Spleen (tissue), 11 donors: Measurements from ENCODE around the gene PHLDB1. TPM values are rescaled to one million over a fixed set of nuclear protein-coding genes. Genes with fewer than 3 reads are reported as not detected.

Experiments
- DNase-seq: peaks from one replicate; pipeline ENCODE4 v3.0.0-alpha.2; 2020
- H3K27ac ChIP-seq, 8 donors: fragments of 200-600 bp; sonication (generic) in 7 of 8; 1 replicate in 4 of 8; 2 replicates in 4 of 8; pipeline versions ENCODE4 v1.5.0 to v1.8.0; 2016 to 2021; ENCODE audit warnings: inconsistent platforms in 4 of 8, mild to moderate bottlenecking in 4 of 8, moderate library complexity in 1 of 8
- H3K27me3 ChIP-seq, 7 donors: fragments of 200-600 bp; sonication (generic) in 6 of 7; replicated peaks in 1 of 7; 1 replicate in 4 of 7; 2 replicates in 3 of 7; pipeline versions ENCODE4 v1.5.0 to v1.8.0; 2016 to 2021; ENCODE audit warnings: inconsistent platforms in 3 of 7, mild to moderate bottlenecking in 1 of 7
- H3K36me3 ChIP-seq, 6 donors: fragments of 200-600 bp; sonication (generic) in 5 of 6; 1 replicate in 4 of 6; 2 replicates in 2 of 6; pipeline versions ENCODE4 v1.5.0 to v1.8.0; 2016 to 2021; ENCODE audit warnings: inconsistent platforms in 2 of 6
- H3K4me1 ChIP-seq, 6 donors: fragments of 200-600 bp; sonication (generic) in 5 of 6; 1 replicate in 3 of 6; 2 replicates in 3 of 6; pipeline versions ENCODE4 v1.5.0 to v1.8.0; 2016 to 2021; ENCODE audit warnings: inconsistent platforms in 3 of 6
- H3K4me3 ChIP-seq, 8 donors: fragments of 200-600 bp; sonication (generic) in 7 of 8; 1 replicate in 4 of 8; 2 replicates in 4 of 8; pipeline versions ENCODE4 v1.5.0 to v1.8.0; 2016 to 2021; ENCODE audit warnings: inconsistent platforms in 4 of 8, mild to moderate bottlenecking in 4 of 8, moderate library complexity in 2 of 8
- H3K9me3 ChIP-seq, 8 donors: fragments of 200-600 bp; sonication (generic) in 7 of 8; 1 replicate in 4 of 8; 2 replicates in 4 of 8; pipeline versions ENCODE4 v1.5.0 to v1.8.0; 2016 to 2021; ENCODE audit warnings: inconsistent platforms in 4 of 8
- CTCF ChIP-seq, 11 experiments: fragments of 200-600 bp in 7 of 11; fragments of 450-650 bp in 4 of 11; sonication (generic) in 4 of 11; IDR thresholded peaks in 8 of 11; conservative IDR thresholded peaks in 3 of 11; 1 replicate in 7 of 11; 2 replicates in 4 of 11; pipeline versions ENCODE4 v1.4.0 to v1.8.0; 2016 to 2021; ENCODE audit warnings: antibody characterized with exemption in 11 of 11, inconsistent platforms in 4 of 11, mild to moderate bottlenecking in 1 of 11
- POLR2A ChIP-seq, 3 donors: fragments of 450-650 bp; IDR thresholded peaks; one replicate each; pipeline ENCODE4 v1.5.1; 2017; ENCODE audit warnings: antibody characterized with exemption in 3 of 3, mild to moderate bottlenecking in 1 of 3
- POLR2AphosphoS5 ChIP-seq, 3 donors: sonication (generic); formaldehyde crosslinking; IDR thresholded peaks; one replicate each; pipeline ENCODE4 v1.5.1; 2017; ENCODE audit warnings: antibody characterized with exemption in 3 of 3
- WGBS, 5 donors: extraction: QIAGEN DNeasy Blood & Tissue Kit in 3 of 5; methylation state at CpG; one replicate each; pipeline versions ENCODE4 v1.1.5 to v1.1.7; 2013 to 2018; 5-methylcytosine and 5-hydroxymethylcytosine counted together
- intact Hi-C: fragments of 100-400 bp; cut with DNase I; formaldehyde crosslinking; loops from one replicate; pipeline ENCODE4 v1.15.0; 2023; ENCODE audit warnings: low total_unique reads
- polyA plus RNA-seq, 3 donors: library from polyadenylated mRNA; stranded (reverse); fragments of 200-250 nt; gene quantifications; one replicate each; pipeline ENCODE4 v1.2.1, GENCODE V29; 2013
- total RNA-seq, 7 donors: library from RNA; depleted of rRNA in 3 of 7; stranded (reverse); fragments of >200 nt in 3 of 7; fragmentation: NEBNext Ultra II Directional in 4 of 7; extraction: Animal tissue kit (Norgen Biotek cat#: 25700) in 4 of 7; gene quantifications; one replicate each; pipeline versions ENCODE4 v1.1.0 to v1.2.1, GENCODE V29; 2016 to 2021
- donor health status: healthy with polysubstance abuse.
- donor health status: DM: no; HTN: no; CAD: no; lungs with moderate emphysema.
- donor health status: DM: no; HTN: no; CAD: no.
- donor health status: Bipolar disorder and iron deficiency.
- donor health status: healthy.
- donor health status: DM: no; HTN: no; CAD: no.
- donor health status: DM: yes; HTN: yes; CAD: no.

Gene PHLDB1
- total and polyA plus RNA-seq, 10 donors: 13.0 to 162 (median 69.9) TPM

GRCh38 chr11:118628432-118628831, 21.0 kb downstream of the PHLDB1 start:
- H3K27me3 ChIP-seq: no peaks in the 10 kb centered on the region
- peaks cover 0 to 18% (median under 1%) of the 10 kb centered on the region in 6 donors for H3K4me1 ChIP-seq
- no peak for DNase-seq
- H3K36me3 ChIP-seq: peaks cover 0 to 86% (median 34%) of the 10 kb centered on the region in 6 donors
- intact Hi-C loops: no loop called here
- WGBS, 5 donors: 86 to 95% (median 90%) methylated on average over 13 of the region's 13 CpGs
- no peak overlapping the region for H3K27ac ChIP-seq
- H3K4me3 ChIP-seq: no peak overlapping the region
- H3K9me3 ChIP-seq: no peaks in the 10 kb centered on the region
- TF ChIP-seq POLR2A (IDR thresholded peaks at IDR 0.05): no peak
- TF ChIP-seq CTCF (IDR thresholded peaks at IDR 0.05 in 8 of 11, conservative IDR thresholded peaks at IDR 0.05 in 3 of 11): no peak
- TF ChIP-seq POLR2AphosphoS5 (IDR thresholded peaks at IDR 0.05): no peak

GRCh38 chr11:118628861-118629549, 21.6 kb downstream of the PHLDB1 start:
- 61 to 84% (median 70%) methylated on average over 3 to 5 of the region's 5 CpGs for WGBS, 5 donors
- intact Hi-C loops: no loop called here
- Histone ChIP-seq H3K4me3 (no peak overlapping the region), H3K36me3 (peaks cover 0 to 92% (median 34%) of the 10 kb centered on the region in 6 donors), H3K27ac (no peak overlapping the region), H3K9me3 (no peaks in the 10 kb centered on the region), H3K4me1 (peaks cover 0 to 19% (median 2%) of the 10 kb centered on the region in 6 donors), H3K27me3 (no peaks in the 10 kb centered on the region)
- TF ChIP-seq CTCF (IDR thresholded peaks at IDR 0.05 in 8 of 11, conservative IDR thresholded peaks at IDR 0.05 in 3 of 11): no peak
- no peak for TF ChIP-seq POLR2AphosphoS5 (IDR thresholded peaks at IDR 0.05)
- no peak for TF ChIP-seq POLR2A (IDR thresholded peaks at IDR 0.05)
- DNase-seq: no peak

- H3K36me3 ChIP-seq: peaks cover 0 to 97% (median 34%) of the 10 kb centered on the region in 6 donors
- DNase-seq: no peak
- TF ChIP-seq POLR2AphosphoS5 (IDR thresholded peaks at IDR 0.05) (no peak), CTCF (IDR thresholded peaks at IDR 0.05 in 8 of 11, conservative IDR thresholded peaks at IDR 0.05 in 3 of 11) (no peak), POLR2A (IDR thresholded peaks at IDR 0.05) (no peak)
- intact Hi-C loops: no loop called here
- no peaks in the 10 kb centered on the region for H3K9me3 ChIP-seq
- H3K4me1 ChIP-seq: peaks cover 0 to 29% (median 11%) of the 10 kb centered on the region in 6 donors
- no peak overlapping the region for H3K4me3 ChIP-seq
- peaks cover 0 to 5% (median 0%) of the 10 kb centered on the region in 7 donors for H3K27me3 ChIP-seq
- 76 to 95% (median 79%) methylated on average over 5 to 6 of the region's 6 CpGs for WGBS, 5 donors
- H3K27ac ChIP-seq: no peak overlapping the region
Measured at GRCh38 chr11:118629761-118630661, 22.6 kb downstream of the PHLDB1 start.
